B cell (primary cell): ENCODE measurements around the gene MDM1. TPM values are rescaled to one million over a fixed set of nuclear protein-coding genes. Genes with fewer than 3 reads are reported as not detected.

ENCODE experiments used
- ATAC-seq: fragments of 200-7000 bp; cut with Tn5 transposase; one replicate; pipeline ENCODE4 v1.10.0; 2021; ENCODE audit warnings: low read depth, mild to moderate bottlenecking, moderate number of reproducible peaks, moderate library complexity
- CTCF ChIA-PET: fragments of 350-600 bp; sonication (Branson Sonifier 250); formaldehyde crosslinking; loops from one replicate; lab custom pipeline; 2021; ENCODE audit warnings: antibody characterized with exemption, inconsistent platforms; lab: Charles Lee
- POLR2A ChIA-PET: fragments of 350-600 bp; sonication (Branson Sonifier 250); formaldehyde crosslinking; loops from one replicate; lab custom pipeline; 2021; ENCODE audit warnings: antibody characterized with exemption; lab: Charles Lee
- DNase-seq: peaks from one replicate; pipeline ENCODE4 v3.0.0; 2013
- H2AFZ ChIP-seq: 2 replicates; pipeline ENCODE4 v1.6.1; 2012; ENCODE audit warnings: mild to moderate bottlenecking, low read depth, low read length; ENCODE audit not compliant: insufficient read depth, poor library complexity, severe bottlenecking
- H3K27ac ChIP-seq, 2 donors: 1 replicate in 1 of 2; 2 replicates in 1 of 2; pipeline ENCODE4 v1.5.1; 2012 to 2013; ENCODE audit warnings: low read length in 2 of 2, mild to moderate bottlenecking in 2 of 2, moderate library complexity in 1 of 2
- H3K27me3 ChIP-seq, 4 experiments: fragments of 200-600 bp in 1 of 4; sonication (generic) in 1 of 4; replicated peaks in 1 of 4; 1 replicate in 2 of 4; 2 replicates in 2 of 4; pipeline versions ENCODE4 v1.6.1 to v1.7.0; 2013 to 2016; ENCODE audit warnings: low read length in 3 of 4, mild to moderate bottlenecking in 2 of 4, mixed read lengths in 1 of 4, moderate library complexity in 1 of 4; ENCODE audit not compliant: insufficient read depth in 4 of 4, control insufficient read depth in 3 of 4; ENCODE audit errors: control extremely low read depth in 1 of 4
- H3K36me3 ChIP-seq, 2 experiments: replicated peaks in 1 of 2; 1 replicate in 1 of 2; 2 replicates in 1 of 2; pipeline versions ENCODE4 v1.6.1 to v1.7.1; 2013; ENCODE audit warnings: low read length in 1 of 2; ENCODE audit not compliant: insufficient read depth in 2 of 2, control insufficient read depth in 1 of 2; ENCODE audit errors: control extremely low read depth in 1 of 2, extremely low read depth in 1 of 2
- H3K4me1 ChIP-seq, 2 donors: fragments of 200-600 bp in 1 of 2; sonication (generic) in 1 of 2; 1 replicate in 1 of 2; 2 replicates in 1 of 2; pipeline versions ENCODE4 v1.5.1 to v1.6.1; 2013 to 2017; ENCODE audit warnings: low read length in 2 of 2; ENCODE audit not compliant: control insufficient read depth in 2 of 2, insufficient read depth in 2 of 2
- H3K4me2 ChIP-seq: replicated peaks from 2 replicates; pipeline ENCODE3; 2012; ENCODE audit warnings: mild to moderate bottlenecking, low read depth, low read length; ENCODE audit not compliant: poor library complexity, severe bottlenecking
- H3K4me3 ChIP-seq, 5 experiments: fragments of 200-600 bp in 1 of 5; sonication (generic) in 1 of 5; 1 replicate in 3 of 5; 2 replicates in 2 of 5; pipeline versions ENCODE4 v1.5.1 to v1.7.0; 2011 to 2016; ENCODE audit warnings: low read length in 4 of 5, mild to moderate bottlenecking in 4 of 5, low read depth in 2 of 5, control low read depth in 1 of 5, moderate library complexity in 1 of 5; ENCODE audit not compliant: insufficient read depth in 1 of 5; ENCODE audit errors: control extremely low read depth in 1 of 5, extremely low read depth in 1 of 5
- H3K79me2 ChIP-seq: fragments of 200-600 bp; sonication (generic); one replicate; pipeline ENCODE4 v1.6.0; 2016; ENCODE audit warnings: low read length; ENCODE audit not compliant: control insufficient read depth, insufficient read depth
- H3K9ac ChIP-seq: fragments of 200-600 bp; sonication (generic); 2 replicates; pipeline ENCODE4 v1.6.1; 2017; ENCODE audit warnings: mild to moderate bottlenecking, low read length, moderate library complexity
- H3K9me3 ChIP-seq, 3 donors: one replicate each; pipeline versions ENCODE4 v1.6.1 to v1.7.1; 2013; ENCODE audit warnings: low read length in 2 of 3; ENCODE audit not compliant: control insufficient read depth in 2 of 3, insufficient read depth in 1 of 3; ENCODE audit errors: control extremely low read depth in 1 of 3
- H4K20me1 ChIP-seq: 2 replicates; pipeline ENCODE4 v1.6.0; 2012; ENCODE audit warnings: mild to moderate bottlenecking, low read length; ENCODE audit not compliant: insufficient read depth, control insufficient read depth, poor library complexity, severe bottlenecking
- H3K27ac Mint-ChIP-seq: one replicate; pipeline ENCODE4 v1.8.0; 2021; ENCODE audit warnings: mixed read lengths
- H3K27me3 Mint-ChIP-seq: one replicate; pipeline ENCODE4 v1.8.0; 2021; ENCODE audit warnings: mixed read lengths
- H3K4me1 Mint-ChIP-seq: one replicate; pipeline ENCODE4 v1.8.0; 2021; ENCODE audit warnings: mixed read lengths
- H3K4me3 Mint-ChIP-seq: one replicate; pipeline ENCODE4 v1.8.0; 2021; ENCODE audit warnings: mixed read lengths
- H3K9me3 Mint-ChIP-seq: one replicate; pipeline ENCODE4 v1.8.0; 2022; ENCODE audit warnings: mixed read lengths; ENCODE audit not compliant: insufficient read depth
- CTCF ChIP-seq: fragments of 200-600 bp; IDR thresholded peaks from one replicate; pipeline ENCODE4 v1.8.0; 2022; ENCODE audit warnings: antibody characterized with exemption, mild to moderate bottlenecking
- EZH2 ChIP-seq: IDR thresholded peaks from 2 replicates; pipeline ENCODE4 v1.6.1; 2012; ENCODE audit warnings: borderline replicate concordance, low read depth, mild to moderate bottlenecking, moderate library complexity, low read length; ENCODE audit not compliant: insufficient read depth, poor library complexity, severe bottlenecking
- WGBS: methylation state at CpG from one replicate; pipeline ENCODE4 v1.1.5; 2013; ENCODE audit warnings: missing lambda C conversion rate; ENCODE audit not compliant: insufficient coverage; 5-methylcytosine and 5-hydroxymethylcytosine counted together
- intact Hi-C: fragments of 100-400 bp; cut with micrococcal nuclease; formaldehyde crosslinking; loops from one replicate; pipeline ENCODE4 v1.10.0; 2022
- polyA plus RNA-seq: library from polyadenylated mRNA; depleted of rRNA; stranded (reverse); fragments of >200 nt; gene quantifications from 2 replicates; pipeline ENCODE4 v1.2.3, GENCODE V29; 2012
- total RNA-seq, 2 donors: library from RNA; stranded (reverse); fragments of 120-200 nt in 1 of 2; gene quantifications; 1 replicate in 1 of 2; 2 replicates in 1 of 2; pipeline versions ENCODE4 v1.2.3 to v1.2.4, GENCODE V29; 2013 to 2022

MDM1 gene
- total and polyA plus RNA-seq, 2 donors (not counting 1 experiment from before 2014, with no cell fraction given), result 13.9 to 38.3 TPM

DNA sequence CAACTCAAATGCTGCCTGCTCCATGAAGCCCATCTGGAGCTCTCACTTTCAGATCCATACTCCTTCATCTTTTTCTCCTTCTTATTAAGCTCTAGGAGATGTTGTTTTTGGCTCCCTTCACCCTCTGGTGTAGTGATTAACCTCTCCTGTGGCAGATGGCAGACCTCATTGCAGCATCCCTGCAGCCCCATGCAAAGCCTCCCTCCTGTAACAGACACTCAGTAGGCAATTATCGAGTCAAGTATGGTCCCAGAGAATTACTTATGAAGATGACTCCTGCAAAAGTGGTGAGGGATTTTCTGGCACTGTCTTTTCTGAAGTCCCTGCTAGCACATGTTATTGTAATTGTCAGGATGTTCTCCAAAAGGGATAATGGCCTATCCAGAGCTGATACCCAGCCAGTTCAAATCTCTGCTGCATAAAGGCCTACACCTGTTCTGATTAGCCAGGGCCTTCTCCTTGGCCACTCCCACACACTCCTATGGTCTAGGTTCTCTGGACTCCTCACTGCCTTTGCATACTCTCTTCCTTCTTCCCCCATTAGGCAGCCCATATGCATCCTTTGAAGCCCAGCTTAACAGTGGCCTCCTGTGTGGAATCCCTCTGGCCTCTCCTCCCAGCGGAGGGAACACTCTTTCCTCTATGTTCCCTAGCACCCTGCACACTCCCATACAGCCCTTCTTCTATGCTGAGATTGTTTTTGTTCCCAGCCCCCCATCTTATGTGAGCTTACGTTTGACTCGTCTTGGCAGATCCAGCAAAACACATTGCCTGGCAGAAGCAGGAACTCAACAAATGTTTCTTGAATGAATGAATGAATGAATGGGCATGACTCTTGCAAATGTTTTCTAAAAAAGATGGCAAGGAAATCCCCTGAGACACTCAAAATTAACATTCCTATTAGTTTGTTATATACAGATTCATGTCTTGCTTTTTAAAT, 43.9 kb upstream of the MDM1 start:
- Histone ChIP-seq H3K4me2 (no peak overlapping the region), H3K27ac (no peak overlapping the region), H4K20me1 (no peaks in the 10 kb centered on the region), H3K9me3 (no peaks in the 10 kb centered on the region), H2AFZ (no peak overlapping the region), H3K4me3 (no peak overlapping the region), H3K27me3 (no peaks in the 10 kb centered on the region), H3K9ac (no peak overlapping the region), H3K79me2 (no peaks in the 10 kb centered on the region), H3K36me3 (no peaks in the 10 kb centered on the region), H3K4me1 (peaks cover 0 to 27% of the 10 kb centered on the region in 2 donors)
- WGBS, result 100% methylated on average over 1 of the region's 4 CpGs
- no peak for TF ChIP-seq CTCF
- TF ChIP-seq EZH2, result no peak
- H3K4me3 Mint-ChIP-seq, result no peak overlapping the region
- ChIA-PET CTCF (no interaction called here), POLR2A (no interaction called here)
- no peaks in the 10 kb centered on the region for H3K9me3 Mint-ChIP-seq
- no peak for ATAC-seq
- DNase-seq, result no peak
- no peaks in the 10 kb centered on the region for H3K27me3 Mint-ChIP-seq
- H3K27ac Mint-ChIP-seq, result peak overlapping the region; percentile 77
- intact Hi-C loops, result no loop called here
- peaks cover 33% of the 10 kb centered on the region for H3K4me1 Mint-ChIP-seq
